Activated naive CD8-positive, alpha-beta T cell treated with anti-CD3 and anti-CD28 coated beads, Interleukin-2, amount 10 ng/mL, durations not matched to agents 7 days and 5 days (primary cell): Measurements from ENCODE around the gene TRAPPC11. TPM values are rescaled to one million over a fixed set of nuclear protein-coding genes. Genes with fewer than 3 reads are reported as not detected.

Experiments used
- ATAC-seq: fragments of 150-1000 bp; cut with Tn5 transposase; one replicate; pipeline ENCODE4 v1.10.0; 2021; ENCODE audit warnings: low read depth, moderate library complexity
- POLR2A ChIA-PET: fragments of 350-600 bp; sonication (Branson Sonifier 250); formaldehyde crosslinking; loops from one replicate; lab custom pipeline; 2021; ENCODE audit warnings: antibody characterized with exemption; lab: Charles Lee
- DNase-seq: peaks from one replicate; pipeline ENCODE4 v3.0.0; 2021
- H3K27ac Mint-ChIP-seq: one replicate; pipeline ENCODE4 v1.8.0; 2022; ENCODE audit warnings: mild to moderate bottlenecking, mixed read lengths
- H3K27me3 Mint-ChIP-seq: one replicate; pipeline ENCODE4 v1.8.0; 2022; ENCODE audit warnings: mild to moderate bottlenecking, moderate library complexity, mixed read lengths
- H3K36me3 Mint-ChIP-seq: one replicate; pipeline ENCODE4 v1.8.0; 2021; ENCODE audit warnings: mild to moderate bottlenecking, mixed read lengths
- H3K4me1 Mint-ChIP-seq: one replicate; pipeline ENCODE4 v1.8.0; 2021; ENCODE audit warnings: mixed read lengths
- H3K4me3 Mint-ChIP-seq: one replicate; pipeline ENCODE4 v1.8.0; 2022; ENCODE audit warnings: mild to moderate bottlenecking, moderate library complexity, mixed read lengths
- H3K9me3 Mint-ChIP-seq: one replicate; pipeline ENCODE4 v1.8.0; 2021; ENCODE audit warnings: mixed read lengths
- total RNA-seq, 2 experiments: library from RNA; stranded (reverse); gene quantifications; one replicate each; pipeline ENCODE4 v1.2.3, GENCODE V29; 2021

TRAPPC11 gene
- total RNA-seq, 2 experiments from 2014 or later: 33.0 to 34.6 TPM

GRCh38 chr4:183733181-183733580 lies 74.1 kb downstream of the TRAPPC11 start:
- H3K4me3 Mint-ChIP-seq: no peak overlapping the region
- no peaks in the 10 kb centered on the region for H3K36me3 Mint-ChIP-seq
- no peaks in the 10 kb centered on the region for H3K9me3 Mint-ChIP-seq
- no peak for ATAC-seq
- POLR2A ChIA-PET: no interaction called here
- no peak for DNase-seq
- H3K27me3 Mint-ChIP-seq: no peaks in the 10 kb centered on the region
- H3K4me1 Mint-ChIP-seq: no peaks in the 10 kb centered on the region
- H3K27ac Mint-ChIP-seq: no peak overlapping the region

- H3K9me3 Mint-ChIP-seq: no peaks in the 10 kb centered on the region
- H3K27ac Mint-ChIP-seq: no peak overlapping the region
- no peaks in the 10 kb centered on the region for H3K36me3 Mint-ChIP-seq
- POLR2A ChIA-PET: no interaction called here
- DNase-seq (no peak), ATAC-seq (no peak)
- peaks cover 2% of the 10 kb centered on the region for H3K27me3 Mint-ChIP-seq
- H3K4me1 Mint-ChIP-seq: no peaks in the 10 kb centered on the region
- H3K4me3 Mint-ChIP-seq: no peak overlapping the region
These were observed 79.1 kb downstream of the TRAPPC11 start for GRCh38 chr4:183738081-183738673.

- ATAC-seq (no peak), DNase-seq (no peak)
- H3K4me3 Mint-ChIP-seq: no peak overlapping the region
- no peaks in the 10 kb centered on the region for H3K36me3 Mint-ChIP-seq
- H3K9me3 Mint-ChIP-seq: no peaks in the 10 kb centered on the region
- H3K27ac Mint-ChIP-seq: no peak overlapping the region
- no peaks in the 10 kb centered on the region for H3K4me1 Mint-ChIP-seq
- POLR2A ChIA-PET: no interaction called here
- H3K27me3 Mint-ChIP-seq: peaks cover 2% of the 10 kb centered on the region
These were observed 79.9 kb downstream of the TRAPPC11 start for GRCh38 chr4:183738961-183739360.

GRCh38 chr4:183746305-183747229 lies 87.5 kb downstream of the TRAPPC11 start:
- no peaks in the 10 kb centered on the region for H3K4me1 Mint-ChIP-seq

GRCh38 chr4:183747380-183747779 lies 88.3 kb downstream of the TRAPPC11 start:
- ATAC-seq (no peak), DNase-seq (no peak)
- Mint-ChIP-seq H3K4me3 (no peak overlapping the region), H3K27ac (no peak overlapping the region), H3K4me1 (no peaks in the 10 kb centered on the region), H3K9me3 (no peaks in the 10 kb centered on the region), H3K36me3 (no peaks in the 10 kb centered on the region), H3K27me3 (peaks cover 2% of the 10 kb centered on the region)
- POLR2A ChIA-PET: no interaction called here

More at GRCh38 chr4:183746305-183747229, 87.5 kb downstream of the TRAPPC11 start:
- H3K27ac Mint-ChIP-seq: no peak overlapping the region
- POLR2A ChIA-PET: no interaction called here
- no peaks in the 10 kb centered on the region for H3K9me3 Mint-ChIP-seq
- no peak overlapping the region for H3K4me3 Mint-ChIP-seq
- DNase-seq (no peak), ATAC-seq (no peak)
- peaks cover 4% of the 10 kb centered on the region for H3K27me3 Mint-ChIP-seq
- H3K36me3 Mint-ChIP-seq: no peaks in the 10 kb centered on the region

GRCh38 chr4:183747931-183748670 lies 89.0 kb downstream of the TRAPPC11 start:
- Mint-ChIP-seq H3K27ac (no peak overlapping the region), H3K9me3 (no peaks in the 10 kb centered on the region), H3K4me1 (no peaks in the 10 kb centered on the region), H3K4me3 (no peak overlapping the region), H3K36me3 (no peaks in the 10 kb centered on the region), H3K27me3 (peaks cover 2% of the 10 kb centered on the region)
- POLR2A ChIA-PET: no interaction called here
- no peak for ATAC-seq
- DNase-seq: no peak

GRCh38 chr4:183751106-183751505 lies 92.0 kb downstream of the TRAPPC11 start:
- ATAC-seq (no peak), DNase-seq (no peak)
- H3K4me3 Mint-ChIP-seq: no peak overlapping the region
- POLR2A ChIA-PET: no interaction called here
- H3K36me3 Mint-ChIP-seq: no peaks in the 10 kb centered on the region
- no peaks in the 10 kb centered on the region for H3K9me3 Mint-ChIP-seq
- no peaks in the 10 kb centered on the region for H3K4me1 Mint-ChIP-seq
- H3K27me3 Mint-ChIP-seq: peaks cover 4% of the 10 kb centered on the region
- H3K27ac Mint-ChIP-seq: no peak overlapping the region

- H3K4me3 Mint-ChIP-seq: no peak overlapping the region
- POLR2A ChIA-PET: no interaction called here
- no peaks in the 10 kb centered on the region for H3K36me3 Mint-ChIP-seq
- H3K27me3 Mint-ChIP-seq: peaks cover 9% of the 10 kb centered on the region
- ATAC-seq: no peak
- DNase-seq: no peak
- no peaks in the 10 kb centered on the region for H3K9me3 Mint-ChIP-seq
- no peak overlapping the region for H3K27ac Mint-ChIP-seq
- H3K4me1 Mint-ChIP-seq: no peaks in the 10 kb centered on the region
These were observed 96.5 kb downstream of the TRAPPC11 start for GRCh38 chr4:183755596-183755995.

GRCh38 chr4:183757060-183757459 lies 98.0 kb downstream of the TRAPPC11 start:
- Mint-ChIP-seq H3K36me3 (no peaks in the 10 kb centered on the region), H3K27ac (no peak overlapping the region), H3K4me3 (no peak overlapping the region), H3K9me3 (no peaks in the 10 kb centered on the region), H3K27me3 (peaks cover 9% of the 10 kb centered on the region), H3K4me1 (no peaks in the 10 kb centered on the region)
- DNase-seq: no peak
- POLR2A ChIA-PET: no interaction called here
- ATAC-seq: no peak

GRCh38 chr4:183758061-183758757 lies 99.1 kb downstream of the TRAPPC11 start:
- H3K9me3 Mint-ChIP-seq: no peaks in the 10 kb centered on the region
- H3K36me3 Mint-ChIP-seq: no peaks in the 10 kb centered on the region
- peaks cover 13% of the 10 kb centered on the region for H3K27me3 Mint-ChIP-seq
- no peak overlapping the region for H3K27ac Mint-ChIP-seq
- H3K4me1 Mint-ChIP-seq: no peaks in the 10 kb centered on the region
- no peak for ATAC-seq
- no peak overlapping the region for H3K4me3 Mint-ChIP-seq
- no peak for DNase-seq
- POLR2A ChIA-PET: no interaction called here

- Mint-ChIP-seq H3K4me1 (no peaks in the 10 kb centered on the region), H3K27ac (no peak overlapping the region), H3K27me3 (peaks cover 15% of the 10 kb centered on the region), H3K36me3 (no peaks in the 10 kb centered on the region), H3K9me3 (no peaks in the 10 kb centered on the region), H3K4me3 (no peak overlapping the region)
- POLR2A ChIA-PET: no interaction called here
- ATAC-seq (no peak), DNase-seq (no peak)
These were observed 99.8 kb downstream of the TRAPPC11 start for GRCh38 chr4:183758758-183759447.

- no peaks in the 10 kb centered on the region for H3K9me3 Mint-ChIP-seq
- no peak overlapping the region for H3K27ac Mint-ChIP-seq
- ATAC-seq (no peak), DNase-seq (no peak)
- POLR2A ChIA-PET: no interaction called here
- no peak overlapping the region for H3K4me3 Mint-ChIP-seq
- peaks cover 17% of the 10 kb centered on the region for H3K27me3 Mint-ChIP-seq
- no peaks in the 10 kb centered on the region for H3K36me3 Mint-ChIP-seq
- no peaks in the 10 kb centered on the region for H3K4me1 Mint-ChIP-seq
These were observed 101.2 kb downstream of the TRAPPC11 start for GRCh38 chr4:183760326-183760725.
